Cortex of kidney (tissue), 1 donor: ENCODE results near the gene CLEC4M.

Experiments
- DNase-seq: peaks from one replicate; lab custom pipeline; 2025; lab: John Stamatoyannopoulos, UW

The CLEC4M gene

GRCh38 chr19:7762719-7763293, at the start of gene CLEC4M:
Gene CLEC4M (plus strand): TSS chr19:7763243. CDS start chr19:7763267, 24 bp downstream.
- no peak for DNase-seq

GRCh38 chr19:7715671-7716070, 47.4 kb upstream of the CLEC4M start:
- no peak for DNase-seq

- DNase-seq = no peak
Observed at GRCh38 chr19:7716762-7717161, 46.3 kb upstream of the CLEC4M start.

- no peak for DNase-seq
Observed at GRCh38 chr19:7718668-7719067, 44.4 kb upstream of the CLEC4M start.

GRCh38 chr19:7720351-7720750, 42.7 kb upstream of the CLEC4M start:
- DNase-seq = no peak

- no peak for DNase-seq
Observed at GRCh38 chr19:7722231-7722651, 40.8 kb upstream of the CLEC4M start.

- DNase-seq = no peak
Observed at GRCh38 chr19:7725791-7726190, 37.3 kb upstream of the CLEC4M start.

GRCh38 chr19:7729211-7729610, 33.8 kb upstream of the CLEC4M start:
- DNase-seq = no peak

GRCh38 chr19:7729831-7730285, 33.2 kb upstream of the CLEC4M start:
- DNase-seq = no peak

GRCh38 chr19:7730286-7731217, 32.5 kb upstream of the CLEC4M start:
- no peak for DNase-seq

- DNase-seq = no peak
Observed at GRCh38 chr19:7731218-7731595, 31.8 kb upstream of the CLEC4M start.

- DNase-seq = no peak
Observed at GRCh38 chr19:7731615-7732014, 31.4 kb upstream of the CLEC4M start.

- DNase-seq = no peak
Observed at GRCh38 chr19:7732045-7732444, 31.0 kb upstream of the CLEC4M start, which contains the start of gene CLEC4G. Gene CLEC4G (minus strand): TSS chr19:7732110. CDS start chr19:7732102, 8 bp downstream.

GRCh38 chr19:7733376-7733775, 29.7 kb upstream of the CLEC4M start:
- no peak for DNase-seq

GRCh38 chr19:7734220-7735203, 28.5 kb upstream of the CLEC4M start:
- DNase-seq = no peak

- no peak for DNase-seq
Observed at GRCh38 chr19:7736148-7736547, 26.9 kb upstream of the CLEC4M start.

GRCh38 chr19:7737215-7737614, 25.8 kb upstream of the CLEC4M start:
- no peak for DNase-seq

- DNase-seq = no peak
Observed at GRCh38 chr19:7738023-7738422, 25.0 kb upstream of the CLEC4M start.

- DNase-seq = no peak
Observed at GRCh38 chr19:7739211-7739755, 23.8 kb upstream of the CLEC4M start.

- DNase-seq = no peak
Observed at GRCh38 chr19:7739801-7740681, 23.0 kb upstream of the CLEC4M start.

GRCh38 chr19:7740682-7741054, 22.4 kb upstream of the CLEC4M start:
- no peak for DNase-seq
